Measurements from ENCODE around the gene LONP1. TPM values are rescaled to one million over a fixed set of nuclear protein-coding genes. Genes with fewer than 3 reads are reported as not detected.
"Not testable (repeated sequence)": the region's sequence is repeated elsewhere in the genome, so short reads cannot be mapped to it uniquely, and the experiment has no call there.

LONP1 gene
- total RNA-seq, 1 donor from 2014 or later, result 80.4 TPM

DNA sequence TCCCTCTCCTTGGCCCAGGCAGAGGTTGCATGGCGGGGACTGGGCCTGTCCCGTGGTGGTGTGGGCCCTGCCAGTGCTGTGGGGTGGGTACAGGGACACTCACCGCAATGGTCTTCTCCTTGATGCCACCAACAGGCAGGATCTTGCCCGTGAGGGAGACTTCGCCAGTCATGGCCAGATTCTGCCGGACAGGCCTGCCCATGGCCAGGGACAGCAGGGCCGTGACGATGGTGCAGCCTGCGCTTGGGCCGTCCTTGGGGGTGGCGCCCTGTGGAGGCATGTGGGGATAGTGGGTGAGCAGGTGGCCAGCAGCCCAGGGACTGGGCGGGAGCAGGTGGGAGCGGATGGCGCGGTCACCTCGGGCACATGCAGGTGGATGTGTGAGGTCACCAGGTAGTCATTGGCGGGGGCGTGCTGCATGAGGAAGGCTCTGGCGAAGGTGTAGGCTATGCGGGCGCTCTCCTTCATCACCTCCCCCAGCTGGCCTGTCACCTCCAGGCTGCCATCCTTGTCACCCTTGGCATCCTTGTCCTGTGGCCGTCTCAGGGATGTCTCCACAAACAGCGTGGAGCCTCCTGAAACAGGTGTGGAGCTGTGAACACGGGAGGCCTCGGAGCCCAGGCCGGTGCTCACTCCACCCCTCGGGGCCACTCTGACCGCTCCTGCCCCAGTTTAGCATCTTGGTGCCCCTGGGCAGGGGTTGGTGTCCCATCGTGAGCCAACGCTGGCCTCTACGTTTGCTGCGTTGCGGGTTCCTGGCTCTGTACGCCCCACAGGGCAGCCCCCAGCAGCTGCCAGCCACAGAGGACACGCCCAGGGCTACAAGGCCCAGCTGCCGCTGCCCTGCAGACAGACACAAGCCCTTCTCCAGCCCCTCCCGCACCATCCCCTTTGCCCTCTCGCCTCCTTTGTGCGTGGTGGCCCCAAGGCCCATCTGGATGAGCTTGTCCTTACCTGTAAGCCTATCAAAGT is 26.5 kb downstream of the LONP1 start:
- intact Hi-C loops (cut with micrococcal nuclease), result no loop called here

GRCh38 chr19:5692723-5693194 is 27.2 kb downstream of the LONP1 start:
- intact Hi-C loops (cut with micrococcal nuclease), result no loop called here

- intact Hi-C loops (cut with micrococcal nuclease), result no loop called here
Observed at GRCh38 chr19:5691822-5692722, 27.9 kb downstream of the LONP1 start.

GRCh38 chr19:5690955-5691821 is 28.8 kb downstream of the LONP1 start:
- intact Hi-C loops (cut with micrococcal nuclease), result loop anchor here (1.0 kb wide), 2 partner anchors 11 to 29 kb away; partner anchors contain the start of genes CATSPERD, LONP1 and MICOS13

DNA sequence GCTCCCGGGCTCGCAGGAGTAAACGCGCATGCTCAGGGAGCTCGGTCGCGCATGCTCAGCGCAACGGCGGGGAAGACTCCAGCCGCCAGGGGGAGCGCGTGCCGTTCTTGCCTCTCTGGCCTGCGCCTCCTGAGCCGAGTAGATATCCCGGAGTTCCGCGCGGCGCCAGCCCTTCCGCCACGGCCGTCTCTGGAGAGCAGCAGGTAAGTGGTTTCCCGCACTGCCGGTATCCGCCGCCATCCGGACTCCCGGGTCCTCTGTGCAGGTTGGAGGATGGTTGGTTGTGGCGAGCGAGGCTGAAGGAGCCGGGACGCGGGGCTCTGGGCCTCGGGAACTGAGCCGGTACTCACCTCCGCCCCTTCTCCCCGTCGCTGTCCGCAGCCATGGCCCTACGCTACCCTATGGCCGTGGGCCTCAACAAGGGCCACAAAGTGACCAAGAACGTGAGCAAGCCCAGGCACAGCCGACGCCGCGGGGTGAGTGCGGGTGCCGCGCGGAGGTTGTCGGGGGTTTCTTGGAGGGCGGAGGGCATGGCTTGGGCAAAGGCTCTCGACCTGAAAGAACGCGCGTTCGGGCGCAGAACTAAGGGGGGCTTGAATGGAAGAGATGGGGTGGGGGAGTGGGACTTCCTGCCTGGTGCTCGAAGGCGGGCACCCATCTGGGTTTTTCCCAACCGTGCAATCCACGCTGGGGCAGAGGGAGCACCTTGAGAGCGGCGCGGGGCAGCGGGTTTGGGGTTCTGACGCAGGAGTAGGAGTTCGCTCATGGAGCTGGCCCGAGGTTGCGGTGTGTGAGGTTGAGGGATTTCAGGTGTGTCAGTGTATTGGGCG is 29.6 kb downstream of the LONP1 start, which contains the start of gene RPL36:
Gene RPL36 (plus strand): TSS at position 171 of the 830 bp plus-strand sequence. CDS start 213 bp downstream, at position 384.
- intact Hi-C loops (cut with micrococcal nuclease), result loop anchor here (1.0 kb wide), 2 partner anchors 10 to 30 kb away; partner anchors contain the start of genes CATSPERD, LONP1 and MICOS13

GRCh38 chr19:5688262-5688881 is 31.6 kb downstream of the LONP1 start:
- intact Hi-C loops (cut with micrococcal nuclease), result not testable (repeated sequence)

DNA sequence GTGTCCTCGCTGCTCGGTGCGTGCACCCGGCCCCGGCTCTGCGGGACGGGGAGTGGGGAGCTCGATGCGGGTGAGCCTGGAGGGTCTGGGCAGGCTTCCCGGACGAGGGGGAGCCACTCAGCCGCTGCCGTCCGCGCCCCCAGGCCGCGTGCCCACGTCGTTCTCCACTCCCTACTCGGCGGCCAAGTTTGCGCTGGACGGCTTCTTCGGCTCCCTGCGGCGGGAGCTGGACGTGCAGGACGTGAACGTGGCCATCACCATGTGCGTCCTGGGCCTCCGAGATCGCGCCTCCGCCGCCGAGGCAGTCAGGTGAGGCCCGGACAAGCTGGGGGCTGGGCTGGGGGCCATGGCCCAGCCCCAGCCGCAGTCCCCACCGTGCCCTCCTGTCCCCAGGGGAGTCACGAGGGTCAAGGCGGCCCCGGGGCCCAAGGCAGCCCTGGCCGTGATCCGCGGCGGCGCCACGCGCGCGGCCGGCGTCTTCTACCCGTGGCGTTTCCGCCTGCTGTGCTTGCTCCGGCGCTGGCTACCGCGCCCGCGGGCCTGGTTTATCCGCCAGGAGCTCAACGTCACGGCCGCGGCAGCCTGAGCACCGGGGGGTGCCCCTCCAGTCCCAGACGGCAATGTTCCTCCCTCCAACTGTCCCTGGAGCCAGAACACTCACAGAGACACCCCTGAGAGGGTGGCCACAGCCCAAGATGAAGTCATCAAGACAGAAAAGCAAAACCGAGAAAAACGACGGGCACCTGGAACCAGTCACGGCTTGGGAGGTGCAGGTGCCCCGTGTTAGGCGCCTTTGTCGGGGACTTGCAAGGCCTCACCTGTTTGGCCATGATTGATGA is 32.4 kb downstream of the LONP1 start:
- intact Hi-C loops (cut with micrococcal nuclease), result loop anchor here (1.0 kb wide), 1 partner anchor 217 kb away; the partner anchor contains the start of gene VMAC

GRCh38 chr19:5686647-5687359 is 33.1 kb downstream of the LONP1 start:
- intact Hi-C loops (cut with micrococcal nuclease), result loop anchor here (1.0 kb wide), 1 partner anchor 217 kb away; the partner anchor contains the start of gene VMAC

DNA sequence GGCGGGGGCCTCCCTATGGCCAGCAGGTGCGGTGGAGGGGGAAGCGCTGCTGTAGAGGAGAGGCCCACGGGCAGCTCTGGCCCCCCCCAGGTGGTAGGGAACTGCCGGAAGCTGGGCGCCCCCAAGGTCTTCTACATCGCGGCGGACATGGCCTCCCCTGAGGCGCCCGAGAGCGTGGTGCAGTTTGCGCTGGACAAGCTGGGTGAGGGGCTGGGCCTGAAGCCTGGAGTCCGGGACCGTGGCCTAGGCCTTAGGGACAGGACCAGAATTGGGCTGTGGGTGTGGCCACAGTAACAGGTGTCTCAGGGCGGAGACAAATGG is 33.7 kb downstream of the LONP1 start:
- intact Hi-C loops (cut with micrococcal nuclease), result no loop called here

DNA sequence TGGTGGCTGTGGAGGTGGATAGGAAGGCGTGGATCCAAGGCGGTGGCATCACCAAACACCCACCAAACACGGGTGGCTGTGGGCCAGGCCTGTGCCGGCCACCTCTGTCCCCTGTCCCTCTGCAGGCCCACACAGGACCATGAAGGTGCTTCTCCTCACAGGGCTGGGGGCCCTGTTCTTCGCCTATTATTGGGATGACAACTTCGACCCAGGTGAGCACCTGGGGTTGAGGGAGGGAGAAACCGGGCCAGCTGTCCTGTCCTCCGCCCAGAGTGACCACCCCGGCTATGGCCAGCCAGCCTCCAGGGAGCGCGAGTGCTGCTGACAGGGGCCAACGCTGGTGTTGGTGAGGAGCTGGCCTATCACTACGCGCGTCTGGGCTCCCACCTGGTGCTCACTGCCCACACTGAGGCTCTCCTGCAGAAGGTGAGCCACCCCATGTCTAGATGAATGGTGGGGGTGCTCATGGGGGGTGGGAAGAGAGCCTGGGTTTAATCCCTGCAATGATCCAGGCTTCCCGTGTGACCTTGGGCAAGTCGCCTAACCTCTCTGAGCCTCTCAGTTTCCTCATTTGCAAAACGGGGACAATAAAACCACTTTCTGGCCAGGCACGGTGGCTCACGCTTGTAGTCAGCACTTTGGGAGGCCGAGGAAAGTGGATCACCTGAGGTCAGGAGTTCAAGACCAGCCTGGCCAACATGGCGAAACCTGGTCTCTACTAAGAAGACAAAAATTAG is 35.1 kb downstream of the LONP1 start:
- intact Hi-C loops (cut with micrococcal nuclease), result no loop called here

- intact Hi-C loops (cut with micrococcal nuclease), result no loop called here
Observed at GRCh38 chr19:5683177-5683886, 36.6 kb downstream of the LONP1 start.

GRCh38 chr19:5682107-5682482 is 37.9 kb downstream of the LONP1 start:
- intact Hi-C loops (cut with micrococcal nuclease), result no loop called here

GRCh38 chr19:5681391-5682106 is 38.4 kb downstream of the LONP1 start:
- intact Hi-C loops (cut with micrococcal nuclease), result no loop called here

GRCh38 chr19:5680437-5681368 is 39.2 kb downstream of the LONP1 start, which contains the start of the genes HSD11B1L and MICOS13:
HSD11B1L (plus strand) TSS chr19:5681027; CDS start chr19:5684833, 3,806 bp downstream.
MICOS13 (minus strand) TSS chr19:5680516; CDS start chr19:5680486, 30 bp downstream.
- intact Hi-C loops (cut with micrococcal nuclease), result loop anchor here (1.0 kb wide), 5 partner anchors 10 to 224 kb away; partner anchors contain the start of genes CATSPERD, LONP1, RPL36 and SAFB2

All from T-helper 2 cell treated with Interferon-gamma antibody and Interleukin-4, amounts not matched to agents 100 ng/mL and 5 ng/mL, for 36 hours (primary cell).